ENCODE results near the gene EIF4EBP2.

The EIF4EBP2 gene

DNA sequence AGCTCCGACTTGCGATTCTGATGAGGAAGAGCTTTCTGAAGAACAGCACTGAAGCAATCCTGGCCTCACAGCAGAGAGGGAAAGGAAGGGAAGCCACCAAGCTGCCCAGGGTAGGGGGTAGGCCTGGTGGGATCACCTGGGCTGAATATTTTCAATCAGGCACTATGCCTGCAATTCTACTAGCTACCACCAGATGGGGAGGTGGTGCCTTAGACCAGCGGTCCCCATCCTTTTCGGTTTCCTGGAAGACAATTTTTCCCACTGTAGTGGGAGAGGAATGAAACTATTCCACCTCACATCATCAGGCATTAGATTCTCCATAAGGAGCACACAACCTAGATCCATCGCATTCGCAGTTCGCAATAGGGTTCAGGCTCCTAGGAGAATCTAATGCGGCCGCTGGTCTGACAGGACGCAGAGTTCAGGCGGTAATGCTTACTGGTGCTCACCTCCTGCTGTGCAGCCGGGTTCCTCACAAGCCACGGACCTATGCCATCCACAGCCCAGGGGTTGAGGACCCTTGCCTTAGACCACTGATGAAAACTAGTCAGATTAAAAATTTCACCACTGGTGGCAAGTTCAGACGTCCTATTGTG is 24.3 kb upstream of the EIF4EBP2 start:
- no peak for DNase-seq

- DNase-seq: no peak
These were observed 23.4 kb upstream of the EIF4EBP2 start for GRCh38 chr10:70380350-70381135.

DNA sequence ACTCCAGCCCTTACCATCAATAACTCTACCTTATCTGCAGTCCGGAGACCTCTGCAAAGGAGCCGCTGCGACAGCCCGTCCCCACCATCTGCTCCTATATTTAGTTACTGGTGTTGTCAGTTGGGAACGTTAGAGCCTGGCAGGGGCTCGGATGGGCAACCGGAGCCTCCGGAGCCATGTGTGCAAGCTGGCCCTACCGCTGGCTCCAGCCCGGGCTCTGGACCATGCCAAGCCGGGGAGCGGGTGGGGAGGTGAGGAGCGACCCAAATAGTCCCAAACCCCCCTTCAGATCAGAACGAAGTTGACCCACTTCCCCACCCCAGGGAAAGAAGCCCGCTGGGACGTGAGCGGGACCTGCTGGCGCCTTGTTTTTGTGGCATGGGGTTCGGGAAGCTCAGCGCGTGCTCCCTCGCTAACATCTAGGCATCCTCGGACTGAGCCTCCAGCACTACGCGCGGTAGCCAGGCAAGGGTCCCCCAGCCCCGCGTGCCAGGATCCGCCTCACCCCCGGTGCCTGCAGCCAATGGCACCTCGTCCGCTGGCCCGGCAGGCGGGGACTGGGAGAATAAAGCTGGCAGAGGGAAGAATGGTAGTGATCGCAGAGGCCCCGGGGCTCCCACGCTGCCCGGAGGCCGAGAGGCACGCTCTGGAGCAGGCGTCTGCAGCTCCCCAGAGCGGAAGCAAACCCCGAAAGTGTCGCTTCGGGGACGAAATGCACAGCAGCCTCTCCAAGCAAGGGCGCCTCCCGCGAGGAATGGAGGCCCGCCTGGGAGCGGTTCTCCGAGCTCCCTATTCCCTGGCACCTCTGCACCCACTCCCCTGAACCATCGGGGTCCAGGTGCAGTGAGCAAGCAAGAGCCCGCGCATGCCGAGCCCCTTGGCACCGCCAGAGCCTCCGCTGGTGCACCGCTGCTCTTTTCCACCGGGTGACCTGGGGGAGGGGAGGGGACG is 22.2 kb upstream of the EIF4EBP2 start:
- peak; percentile 57 for DNase-seq

GRCh38 chr10:70391654-70392053 is 12.3 kb upstream of the EIF4EBP2 start:
- no peak for DNase-seq

DNA sequence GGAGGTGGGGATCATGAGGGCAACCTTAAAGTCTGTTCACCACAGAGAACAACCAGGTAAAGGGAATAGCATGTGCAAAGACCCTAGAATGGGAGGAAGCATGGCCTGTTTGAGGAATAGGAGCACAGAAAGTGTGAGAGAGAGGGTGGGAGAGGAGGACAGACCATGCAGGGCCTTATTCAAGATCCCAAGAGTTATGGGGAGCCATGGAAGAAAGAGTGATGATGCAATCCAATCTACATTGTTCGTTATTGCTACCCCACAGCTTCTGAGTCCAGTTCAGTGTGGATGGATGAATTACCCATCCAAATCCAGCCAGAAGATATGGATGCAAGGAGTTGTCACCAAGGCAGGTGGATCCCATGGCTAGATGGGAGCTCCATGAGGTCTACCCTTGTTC is 7.8 kb upstream of the EIF4EBP2 start:
- DNase-seq: no peak

DNA sequence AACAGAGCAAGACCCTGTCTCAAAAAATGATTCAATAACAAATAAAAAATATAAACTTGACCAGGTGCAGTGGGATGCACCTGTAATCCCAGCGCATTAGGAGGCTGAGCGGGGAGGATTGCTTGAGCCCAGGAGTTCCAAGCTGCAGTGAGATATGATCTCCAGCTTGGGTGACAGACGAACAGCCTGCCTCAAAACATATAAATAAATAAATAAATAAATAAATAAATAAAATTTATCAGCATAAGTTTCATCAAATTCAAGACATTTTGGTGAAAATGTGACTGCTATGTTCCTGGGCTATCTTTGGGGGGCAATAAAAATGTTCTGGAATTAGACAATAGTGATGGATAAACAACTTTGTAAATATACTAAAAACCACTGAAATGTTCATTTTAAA is 4.8 kb upstream of the EIF4EBP2 start:
- no peak for DNase-seq

DNA sequence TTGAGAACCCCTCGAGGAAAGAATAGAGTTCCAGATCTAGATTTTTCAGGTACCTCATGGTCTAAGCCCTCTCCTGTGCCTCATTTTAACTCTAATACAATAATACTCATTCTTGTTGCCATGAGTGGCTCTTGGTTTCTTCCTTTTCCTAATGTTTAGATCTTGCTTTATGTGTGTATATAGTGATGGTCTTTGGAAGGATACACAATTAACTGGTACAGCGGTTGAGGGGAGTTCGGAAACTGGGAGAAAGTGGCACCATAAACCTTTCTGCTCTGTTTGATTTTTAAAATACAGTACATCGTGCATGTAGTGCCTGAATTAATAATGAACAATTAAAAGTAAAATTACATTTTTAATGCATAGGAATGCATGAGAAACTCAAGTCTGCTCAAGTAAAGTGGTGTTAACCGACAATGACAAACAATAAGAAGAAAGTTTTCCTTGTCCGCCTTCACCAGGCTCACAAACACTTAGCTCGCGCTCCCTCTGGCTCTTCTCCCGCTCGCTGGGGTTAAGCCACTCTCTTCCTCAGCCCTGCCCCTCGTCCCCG is 386 bp upstream of the EIF4EBP2 start:
- no peak for DNase-seq

- peak; percentile 41 for DNase-seq
These were observed 767 bp downstream of the EIF4EBP2 start for GRCh38 chr10:70404787-70405036.

DNA sequence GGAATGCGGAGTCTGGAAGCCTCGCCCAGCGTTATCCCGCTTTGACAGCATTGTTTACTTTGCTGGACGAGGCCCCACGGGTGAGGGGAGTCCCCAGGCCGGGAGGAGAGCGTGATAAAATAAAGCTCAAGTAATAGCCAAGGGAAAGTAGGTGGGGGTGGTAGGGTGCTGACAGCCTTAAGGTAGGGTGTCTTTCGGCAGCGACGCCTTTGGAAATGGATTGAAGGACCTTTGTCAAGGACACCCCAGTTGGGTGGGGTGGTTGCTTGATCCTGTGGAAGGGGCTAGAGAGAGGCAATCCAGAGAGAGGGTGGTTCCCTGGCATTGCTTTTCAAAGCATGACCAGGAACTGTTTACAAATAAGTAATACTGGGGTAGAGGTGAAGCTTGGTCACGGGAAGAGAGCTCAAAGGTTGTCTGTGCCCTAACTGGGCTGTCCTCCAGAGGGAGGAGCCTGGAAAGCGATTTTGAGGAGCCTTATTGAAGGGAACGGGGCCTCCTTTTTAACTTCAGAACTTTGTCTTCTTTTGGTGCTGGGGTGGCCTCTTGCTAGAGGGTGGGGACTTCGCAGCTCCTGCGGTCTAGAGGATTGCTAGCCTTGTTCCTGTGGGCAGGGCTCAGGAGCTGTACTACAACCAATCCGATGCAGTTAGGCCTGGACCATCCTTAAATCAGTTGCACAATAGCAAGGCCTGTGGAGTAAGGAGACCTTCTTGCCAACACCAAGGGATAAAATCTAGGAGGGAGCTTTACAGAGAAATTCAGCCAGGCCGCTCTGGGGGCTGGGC is 1.3 kb downstream of the EIF4EBP2 start:
- peak; percentile 74 for DNase-seq

- DNase-seq: no peak
These were observed 5.8 kb downstream of the EIF4EBP2 start for GRCh38 chr10:70409772-70410171.

GRCh38 chr10:70410608-70411007 is 6.7 kb downstream of the EIF4EBP2 start:
- no peak for DNase-seq

DNA sequence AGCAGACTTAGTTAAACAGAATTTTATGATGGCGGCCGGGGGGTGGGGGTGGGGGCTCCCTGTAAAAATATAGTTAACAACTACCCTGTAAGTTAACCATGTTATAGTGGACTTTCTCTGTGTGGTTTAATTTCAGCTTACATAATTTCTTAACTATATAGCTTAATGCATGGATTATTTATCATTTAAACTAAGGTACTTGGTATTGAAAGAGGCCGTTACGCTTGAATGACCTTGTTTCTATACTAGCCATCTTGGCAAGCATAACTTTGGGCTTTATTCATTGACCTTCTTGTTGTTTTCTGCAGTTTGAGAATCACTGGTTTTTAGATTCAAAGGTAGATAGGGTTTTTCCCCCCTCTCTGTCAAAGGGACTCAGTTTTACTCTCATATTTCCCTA is 8.4 kb downstream of the EIF4EBP2 start:
- no peak for DNase-seq

- no peak for DNase-seq
These were observed 13.6 kb downstream of the EIF4EBP2 start for GRCh38 chr10:70417568-70417967.

DNA sequence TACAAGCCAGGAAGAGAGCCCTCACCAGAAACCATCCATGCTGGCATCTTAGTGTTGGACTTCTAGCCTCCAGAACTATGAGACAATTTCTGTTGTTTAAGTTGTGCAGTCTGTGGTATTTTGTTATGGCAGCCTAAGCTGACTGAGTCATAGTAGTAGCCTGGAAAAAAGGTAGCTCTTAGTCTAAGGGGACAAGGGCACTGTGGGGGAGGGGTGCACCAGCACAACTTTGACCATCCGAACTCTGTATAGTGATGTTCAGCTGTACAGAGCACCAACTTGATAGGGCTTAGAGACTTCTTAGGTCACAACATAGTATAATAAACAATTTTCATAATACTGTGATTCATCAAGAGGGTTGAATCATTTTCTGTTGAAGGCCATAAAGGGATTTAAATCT is 14.3 kb downstream of the EIF4EBP2 start:
- DNase-seq: no peak

DNA sequence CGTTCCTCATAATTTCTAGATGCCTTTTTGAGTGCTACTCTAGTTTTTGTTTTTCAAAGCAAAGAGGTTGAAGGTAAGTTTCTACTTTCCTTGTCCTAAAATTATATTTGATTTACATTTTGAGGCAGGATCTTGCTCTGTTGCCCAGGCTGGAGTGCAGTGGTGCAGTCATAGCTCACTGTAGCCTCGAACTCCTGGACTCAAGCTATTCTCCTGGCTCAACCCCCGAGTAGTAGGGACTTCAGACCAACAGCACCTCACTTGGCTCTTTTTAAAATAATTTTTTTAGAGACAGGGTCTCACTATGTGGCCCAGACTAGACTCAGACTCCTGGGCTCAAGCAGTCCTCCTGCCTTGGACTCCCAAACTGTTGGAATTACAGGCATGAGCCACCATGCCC is 14.8 kb downstream of the EIF4EBP2 start:
- no peak for DNase-seq

DNA sequence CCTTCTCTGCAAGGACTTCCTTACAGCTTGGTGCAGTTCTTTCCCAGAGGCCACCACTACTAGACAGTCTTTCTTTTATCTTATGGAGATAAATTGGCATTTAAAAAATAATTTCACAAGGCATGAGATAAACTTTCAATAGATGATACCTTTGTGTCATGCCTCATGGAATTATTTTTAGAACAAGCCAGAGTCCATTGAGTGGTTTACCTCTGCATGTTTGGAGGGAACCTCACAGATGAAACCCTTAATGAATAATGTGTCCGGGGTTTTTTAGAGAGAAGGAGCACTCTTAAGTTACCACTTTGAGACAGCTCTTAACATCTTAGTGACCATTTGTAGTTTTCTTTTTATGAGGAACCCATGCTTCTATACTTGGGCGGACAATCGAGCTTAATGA is 20.4 kb downstream of the EIF4EBP2 start:
- no peak for DNase-seq

- DNase-seq: no peak
These were observed 21.2 kb downstream of the EIF4EBP2 start for GRCh38 chr10:70425096-70425495.

GRCh38 chr10:70426823-70427222 is 22.9 kb downstream of the EIF4EBP2 start:
- no peak for DNase-seq

DNA sequence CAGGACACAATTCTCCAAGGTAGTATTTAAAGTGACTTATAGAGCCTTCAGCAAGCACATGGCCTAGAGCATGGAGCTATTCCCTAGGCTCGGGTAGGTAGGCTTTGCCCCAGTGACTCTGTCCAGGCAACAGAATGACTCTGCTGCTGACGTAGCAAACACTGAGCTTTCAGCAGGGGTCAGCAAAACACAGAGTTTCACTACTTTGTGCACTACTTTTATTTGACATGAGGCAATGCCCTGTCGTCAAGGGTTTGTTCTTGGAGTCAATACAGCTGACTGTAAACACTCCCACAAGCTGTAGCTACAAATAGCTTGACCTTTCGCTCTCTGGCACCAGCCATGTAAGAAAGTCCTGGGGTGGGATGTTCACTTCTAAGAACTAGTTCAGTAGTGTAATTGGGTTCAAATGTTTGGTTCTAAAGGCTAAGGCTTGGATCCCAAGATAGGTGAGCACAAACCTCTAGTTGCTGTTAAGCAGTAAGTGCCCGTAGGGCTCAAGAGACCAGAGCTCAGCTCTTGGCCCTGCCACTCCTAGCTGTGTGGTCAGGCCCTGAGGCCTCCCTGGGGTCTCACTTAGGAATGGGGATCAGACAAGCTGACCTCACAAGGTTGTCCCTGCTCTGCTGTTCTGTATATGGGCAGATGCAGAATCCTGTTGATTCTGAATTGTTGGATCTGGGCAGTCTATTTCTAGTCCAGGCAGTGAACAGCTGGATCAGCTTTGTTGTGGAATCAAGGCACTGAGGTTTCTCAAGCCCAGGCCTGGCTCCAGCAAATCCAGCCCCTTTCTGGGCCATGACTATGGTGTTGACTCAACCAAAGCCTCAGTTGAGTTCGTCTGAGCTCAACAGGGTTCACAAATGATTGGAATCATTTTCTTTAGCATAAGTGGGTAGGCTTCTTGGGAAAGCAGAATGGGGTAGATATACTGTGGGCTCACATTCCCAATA is 26.8 kb downstream of the EIF4EBP2 start:
- peak; percentile 45 for DNase-seq

DNA sequence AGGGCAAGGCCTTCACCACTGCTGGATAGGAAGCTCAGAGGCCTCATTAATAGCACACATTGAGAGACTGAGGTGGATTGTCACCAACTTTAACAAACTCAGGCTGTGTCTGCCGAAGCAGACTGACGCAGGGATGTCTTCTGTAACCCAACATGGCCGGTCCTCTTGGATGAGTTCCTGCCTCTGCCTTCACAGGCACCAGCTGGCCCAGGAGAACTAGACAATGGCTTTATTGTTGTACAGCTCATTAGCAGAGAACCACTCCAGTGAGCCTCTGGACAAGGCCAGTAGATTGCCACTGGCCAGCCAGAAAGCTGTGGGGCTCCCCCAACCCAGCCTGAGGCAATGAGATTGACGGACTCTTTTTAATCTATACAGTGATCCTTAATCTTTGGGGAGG is 28.2 kb downstream of the EIF4EBP2 start:
- DNase-seq: peak; percentile 77

GRCh38 chr10:70432561-70433263 is 28.8 kb downstream of the EIF4EBP2 start:
- no peak for DNase-seq

Measured in midbrain (tissue), 1 donor.